ENCODE data around the gene BCO2. TPM values are rescaled to one million over a fixed set of nuclear protein-coding genes. Genes with fewer than 3 reads are reported as not detected.
"Not testable (repeated sequence)": the region's sequence is repeated elsewhere in the genome, so short reads cannot be mapped to it uniquely, and the experiment has no call there.

The BCO2 gene
- total and polyA plus RNA-seq, 2 experiments from 2014 or later: 0.63 to 1.1 TPM

DNA sequence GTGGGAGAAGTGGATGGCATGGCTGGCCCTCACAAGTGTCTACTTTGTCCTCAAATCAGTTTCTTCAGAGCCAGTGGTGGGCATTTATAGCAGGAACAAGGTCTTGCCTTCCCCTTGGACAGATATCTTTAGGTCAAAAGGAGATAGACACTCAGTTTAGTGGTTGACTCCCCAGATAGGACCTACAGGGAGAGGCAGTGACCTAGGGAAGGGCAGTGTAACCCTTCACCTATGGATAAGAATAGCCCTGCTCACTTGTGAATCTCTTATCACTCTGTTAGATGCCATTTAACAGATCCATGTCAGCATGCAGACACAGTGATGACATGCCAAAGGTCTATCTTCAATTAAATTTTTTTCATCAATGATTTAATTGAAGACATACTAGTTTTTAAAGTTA lies 11.0 kb downstream of the BCO2 start:
- H3K4me1 Mint-ChIP-seq: peaks cover 3% of the 10 kb centered on the region; the same call in 2 of the 3 replicates
- no peak for DNase-seq (ENCODE audit: low spot score)
- no peak overlapping the region for H3K27ac Mint-ChIP-seq
- Histone ChIP-seq H3K27ac (ENCODE audit: low read depth) (no peak overlapping the region), H2AFZ (no peak overlapping the region), H3K4me2 (no peak overlapping the region), H3K27me3 (ENCODE audit: insufficient read depth) (no peaks in the 10 kb centered on the region), H3K4me3 (no peak overlapping the region), H4K20me1 (replicated peaks; ENCODE audit: insufficient read depth) (no peaks in the 10 kb centered on the region), H3K4me1 (ENCODE audit: insufficient read depth) (peaks cover 5% of the 10 kb centered on the region; the same call in 1 of the 2 replicates), H3F3A (replicated peaks; ENCODE audit: low read depth) (no peaks in the 10 kb centered on the region), H3K36me3 (ENCODE audit: insufficient read depth) (no peaks in the 10 kb centered on the region), H3K9me2 (ENCODE audit: insufficient read depth) (no peaks in the 10 kb centered on the region), H3K79me2 (replicated peaks; ENCODE audit: insufficient read depth) (no peaks in the 10 kb centered on the region)
- TF ChIP-seq, protein P1, sequence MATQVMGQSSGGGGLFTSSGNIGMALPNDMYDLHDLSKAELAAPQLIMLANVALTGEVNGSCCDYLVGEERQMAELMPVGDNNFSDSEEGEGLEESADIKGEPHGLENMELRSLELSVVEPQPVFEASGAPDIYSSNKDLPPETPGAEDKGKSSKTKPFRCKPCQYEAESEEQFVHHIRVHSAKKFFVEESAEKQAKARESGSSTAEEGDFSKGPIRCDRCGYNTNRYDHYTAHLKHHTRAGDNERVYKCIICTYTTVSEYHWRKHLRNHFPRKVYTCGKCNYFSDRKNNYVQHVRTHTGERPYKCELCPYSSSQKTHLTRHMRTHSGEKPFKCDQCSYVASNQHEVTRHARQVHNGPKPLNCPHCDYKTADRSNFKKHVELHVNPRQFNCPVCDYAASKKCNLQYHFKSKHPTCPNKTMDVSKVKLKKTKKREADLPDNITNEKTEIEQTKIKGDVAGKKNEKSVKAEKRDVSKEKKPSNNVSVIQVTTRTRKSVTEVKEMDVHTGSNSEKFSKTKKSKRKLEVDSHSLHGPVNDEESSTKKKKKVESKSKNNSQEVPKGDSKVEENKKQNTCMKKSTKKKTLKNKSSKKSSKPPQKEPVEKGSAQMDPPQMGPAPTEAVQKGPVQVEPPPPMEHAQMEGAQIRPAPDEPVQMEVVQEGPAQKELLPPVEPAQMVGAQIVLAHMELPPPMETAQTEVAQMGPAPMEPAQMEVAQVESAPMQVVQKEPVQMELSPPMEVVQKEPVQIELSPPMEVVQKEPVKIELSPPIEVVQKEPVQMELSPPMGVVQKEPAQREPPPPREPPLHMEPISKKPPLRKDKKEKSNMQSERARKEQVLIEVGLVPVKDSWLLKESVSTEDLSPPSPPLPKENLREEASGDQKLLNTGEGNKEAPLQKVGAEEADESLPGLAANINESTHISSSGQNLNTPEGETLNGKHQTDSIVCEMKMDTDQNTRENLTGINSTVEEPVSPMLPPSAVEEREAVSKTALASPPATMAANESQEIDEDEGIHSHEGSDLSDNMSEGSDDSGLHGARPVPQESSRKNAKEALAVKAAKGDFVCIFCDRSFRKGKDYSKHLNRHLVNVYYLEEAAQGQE (IDR thresholded peaks at IDR 0.05; ENCODE audit: unreplicated experiment): no peak
- TF ChIP-seq ZNF114 (CRISPR knock-in tag; IDR thresholded peaks at IDR 0.05) (no peak), STAT1 (IDR thresholded peaks at IDR 0.05; ENCODE audit: unreplicated experiment) (no peak), CREB1 (CRISPR knock-in tag; IDR thresholded peaks at IDR 0.05; ENCODE audit: low read depth) (no peak), EZH2phosphoT487 (IDR thresholded peaks at IDR 0.05; ENCODE audit: unreplicated experiment) (no peak), EZH2 (IDR thresholded peaks at IDR 0.05; ENCODE audit: low read depth, unreplicated experiment) (no peak), POLR2AphosphoS5 (IDR thresholded peaks at IDR 0.05; ENCODE audit: low read depth) (no peak), JUNB (IDR thresholded peaks at IDR 0.05; ENCODE audit: unreplicated experiment) (no peak)
- TF ChIP-seq, protein P2, sequence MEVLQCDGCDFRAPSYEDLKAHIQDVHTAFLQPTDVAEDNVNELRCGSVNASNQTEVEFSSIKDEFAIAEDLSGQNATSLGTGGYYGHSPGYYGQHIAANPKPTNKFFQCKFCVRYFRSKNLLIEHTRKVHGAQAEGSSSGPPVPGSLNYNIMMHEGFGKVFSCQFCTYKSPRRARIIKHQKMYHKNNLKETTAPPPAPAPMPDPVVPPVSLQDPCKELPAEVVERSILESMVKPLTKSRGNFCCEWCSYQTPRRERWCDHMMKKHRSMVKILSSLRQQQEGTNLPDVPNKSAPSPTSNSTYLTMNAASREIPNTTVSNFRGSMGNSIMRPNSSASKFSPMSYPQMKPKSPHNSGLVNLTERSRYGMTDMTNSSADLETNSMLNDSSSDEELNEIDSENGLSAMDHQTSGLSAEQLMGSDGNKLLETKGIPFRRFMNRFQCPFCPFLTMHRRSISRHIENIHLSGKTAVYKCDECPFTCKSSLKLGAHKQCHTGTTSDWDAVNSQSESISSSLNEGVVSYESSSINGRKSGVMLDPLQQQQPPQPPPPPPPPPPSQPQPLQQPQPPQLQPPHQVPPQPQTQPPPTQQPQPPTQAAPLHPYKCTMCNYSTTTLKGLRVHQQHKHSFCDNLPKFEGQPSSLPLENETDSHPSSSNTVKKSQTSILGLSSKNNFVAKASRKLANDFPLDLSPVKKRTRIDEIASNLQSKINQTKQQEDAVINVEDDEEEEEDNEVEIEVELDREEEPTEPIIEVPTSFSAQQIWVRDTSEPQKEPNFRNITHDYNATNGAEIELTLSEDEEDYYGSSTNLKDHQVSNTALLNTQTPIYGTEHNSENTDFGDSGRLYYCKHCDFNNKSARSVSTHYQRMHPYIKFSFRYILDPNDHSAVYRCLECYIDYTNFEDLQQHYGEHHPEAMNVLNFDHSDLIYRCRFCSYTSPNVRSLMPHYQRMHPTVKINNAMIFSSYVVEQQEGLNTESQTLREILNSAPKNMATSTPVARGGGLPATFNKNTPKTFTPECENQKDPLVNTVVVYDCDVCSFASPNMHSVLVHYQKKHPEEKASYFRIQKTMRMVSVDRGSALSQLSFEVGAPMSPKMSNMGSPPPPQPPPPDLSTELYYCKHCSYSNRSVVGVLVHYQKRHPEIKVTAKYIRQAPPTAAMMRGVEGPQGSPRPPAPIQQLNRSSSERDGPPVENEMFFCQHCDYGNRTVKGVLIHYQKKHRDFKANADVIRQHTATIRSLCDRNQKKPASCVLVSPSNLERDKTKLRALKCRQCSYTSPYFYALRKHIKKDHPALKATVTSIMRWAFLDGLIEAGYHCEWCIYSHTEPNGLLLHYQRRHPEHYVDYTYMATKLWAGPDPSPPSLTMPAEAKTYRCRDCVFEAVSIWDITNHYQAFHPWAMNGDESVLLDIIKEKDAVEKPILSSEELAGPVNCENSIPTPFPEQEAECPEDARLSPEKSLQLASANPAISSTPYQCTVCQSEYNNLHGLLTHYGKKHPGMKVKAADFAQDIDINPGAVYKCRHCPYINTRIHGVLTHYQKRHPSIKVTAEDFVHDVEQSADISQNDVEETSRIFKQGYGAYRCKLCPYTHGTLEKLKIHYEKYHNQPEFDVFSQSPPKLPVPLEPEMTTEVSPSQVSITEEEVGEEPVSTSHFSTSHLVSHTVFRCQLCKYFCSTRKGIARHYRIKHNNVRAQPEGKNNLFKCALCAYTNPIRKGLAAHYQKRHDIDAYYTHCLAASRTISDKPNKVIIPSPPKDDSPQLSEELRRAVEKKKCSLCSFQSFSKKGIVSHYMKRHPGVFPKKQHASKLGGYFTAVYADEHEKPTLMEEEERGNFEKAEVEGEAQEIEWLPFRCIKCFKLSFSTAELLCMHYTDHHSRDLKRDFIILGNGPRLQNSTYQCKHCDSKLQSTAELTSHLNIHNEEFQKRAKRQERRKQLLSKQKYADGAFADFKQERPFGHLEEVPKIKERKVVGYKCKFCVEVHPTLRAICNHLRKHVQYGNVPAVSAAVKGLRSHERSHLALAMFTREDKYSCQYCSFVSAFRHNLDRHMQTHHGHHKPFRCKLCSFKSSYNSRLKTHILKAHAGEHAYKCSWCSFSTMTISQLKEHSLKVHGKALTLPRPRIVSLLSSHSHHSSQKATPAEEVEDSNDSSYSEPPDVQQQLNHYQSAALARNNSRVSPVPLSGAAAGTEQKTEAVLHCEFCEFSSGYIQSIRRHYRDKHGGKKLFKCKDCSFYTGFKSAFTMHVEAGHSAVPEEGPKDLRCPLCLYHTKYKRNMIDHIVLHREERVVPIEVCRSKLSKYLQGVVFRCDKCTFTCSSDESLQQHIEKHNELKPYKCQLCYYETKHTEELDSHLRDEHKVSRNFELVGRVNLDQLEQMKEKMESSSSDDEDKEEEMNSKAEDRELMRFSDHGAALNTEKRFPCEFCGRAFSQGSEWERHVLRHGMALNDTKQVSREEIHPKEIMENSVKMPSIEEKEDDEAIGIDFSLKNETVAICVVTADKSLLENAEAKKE (CRISPR knock-in tag; IDR thresholded peaks at IDR 0.05): no peak
- TF ChIP-seq, protein P3, sequence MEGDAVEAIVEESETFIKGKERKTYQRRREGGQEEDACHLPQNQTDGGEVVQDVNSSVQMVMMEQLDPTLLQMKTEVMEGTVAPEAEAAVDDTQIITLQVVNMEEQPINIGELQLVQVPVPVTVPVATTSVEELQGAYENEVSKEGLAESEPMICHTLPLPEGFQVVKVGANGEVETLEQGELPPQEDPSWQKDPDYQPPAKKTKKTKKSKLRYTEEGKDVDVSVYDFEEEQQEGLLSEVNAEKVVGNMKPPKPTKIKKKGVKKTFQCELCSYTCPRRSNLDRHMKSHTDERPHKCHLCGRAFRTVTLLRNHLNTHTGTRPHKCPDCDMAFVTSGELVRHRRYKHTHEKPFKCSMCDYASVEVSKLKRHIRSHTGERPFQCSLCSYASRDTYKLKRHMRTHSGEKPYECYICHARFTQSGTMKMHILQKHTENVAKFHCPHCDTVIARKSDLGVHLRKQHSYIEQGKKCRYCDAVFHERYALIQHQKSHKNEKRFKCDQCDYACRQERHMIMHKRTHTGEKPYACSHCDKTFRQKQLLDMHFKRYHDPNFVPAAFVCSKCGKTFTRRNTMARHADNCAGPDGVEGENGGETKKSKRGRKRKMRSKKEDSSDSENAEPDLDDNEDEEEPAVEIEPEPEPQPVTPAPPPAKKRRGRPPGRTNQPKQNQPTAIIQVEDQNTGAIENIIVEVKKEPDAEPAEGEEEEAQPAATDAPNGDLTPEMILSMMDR (conservative IDR thresholded peaks at IDR 0.05; ENCODE audit: low read depth in 2 of 2): no peak
- no peaks in the 10 kb centered on the region for H3K27me3 Mint-ChIP-seq (ENCODE audit: insufficient read depth, low read depth, poor library complexity)
- no peaks in the 10 kb centered on the region for H3K9me3 Mint-ChIP-seq
- no peak overlapping the region for H3K4me3 Mint-ChIP-seq
- no peak for ATAC-seq
- no peaks in the 10 kb centered on the region for H3K36me3 Mint-ChIP-seq (ENCODE audit: low read depth)

GRCh38 chr11:112195113-112195512 lies 19.8 kb downstream of the BCO2 start:
- not testable (repeated sequence) for H3K36me3 Mint-ChIP-seq (ENCODE audit: low read depth); H3F3A ChIP-seq (replicated peaks; ENCODE audit: low read depth); H3K4me3 Mint-ChIP-seq; H3K4me2 ChIP-seq; H3K27me3 Mint-ChIP-seq (ENCODE audit: insufficient read depth, low read depth, poor library complexity); H3K4me1 ChIP-seq (ENCODE audit: insufficient read depth); H3K27ac Mint-ChIP-seq; H4K20me1 ChIP-seq (replicated peaks; ENCODE audit: insufficient read depth); H3K9me2 ChIP-seq (ENCODE audit: insufficient read depth); H3K79me2 ChIP-seq (replicated peaks; ENCODE audit: insufficient read depth); DNase-seq (ENCODE audit: low spot score); H3K4me3 ChIP-seq; H3K36me3 ChIP-seq (ENCODE audit: insufficient read depth); H3K27me3 ChIP-seq (ENCODE audit: insufficient read depth); H3K27ac ChIP-seq (ENCODE audit: low read depth); ATAC-seq; H3K4me1 Mint-ChIP-seq; H2AFZ ChIP-seq; H3K9me3 Mint-ChIP-seq

Data from GM23338 (cell line).